Loucy (cell line): ENCODE data around the gene EFCAB5.

Experiments
- H2AFZ ChIP-seq: fragments of 200-600 bp; sonication (generic); 2 replicates; pipeline ENCODE4 v1.6.0; 2016; ENCODE audit warnings: antibody characterized with exemption, mild to moderate bottlenecking, low read length, moderate library complexity
- H3F3A ChIP-seq: fragments of 200-600 bp; 2 replicates; pipeline ENCODE4 v1.6.0; 2016; ENCODE audit warnings: antibody characterized with exemption, low read depth, mild to moderate bottlenecking
- H3K27me3 ChIP-seq: fragments of 200-600 bp; sonication (generic); 2 replicates; pipeline ENCODE4 v1.6.1; 2014; ENCODE audit warnings: low read length, mild to moderate bottlenecking; ENCODE audit not compliant: insufficient read depth, poor library complexity, severe bottlenecking
- H3K36me3 ChIP-seq: fragments of 200-600 bp; sonication (generic); 2 replicates; pipeline ENCODE4 v1.6.1; 2016; ENCODE audit warnings: low read length; ENCODE audit not compliant: insufficient read depth
- H3K4me1 ChIP-seq: fragments of 200-600 bp; sonication (generic); 2 replicates; pipeline ENCODE4 v1.5.1; 2014; ENCODE audit warnings: low read length, mild to moderate bottlenecking; ENCODE audit not compliant: insufficient read depth, poor library complexity, severe bottlenecking
- H3K4me2 ChIP-seq: fragments of 200-600 bp; sonication (generic); 2 replicates; pipeline ENCODE4 v1.6.0; 2014; ENCODE audit warnings: antibody characterized with exemption, low read length, low read depth, mild to moderate bottlenecking; ENCODE audit not compliant: poor library complexity, severe bottlenecking
- H3K4me3 ChIP-seq: fragments of 200-600 bp; sonication (generic); 2 replicates; pipeline ENCODE4 v1.5.1; 2014; ENCODE audit warnings: low read length, mild to moderate bottlenecking, mixed read lengths; ENCODE audit not compliant: poor library complexity, severe bottlenecking
- H3K79me2 ChIP-seq: fragments of 200-600 bp; sonication (generic); 2 replicates; pipeline ENCODE4 v1.6.1; 2014; ENCODE audit warnings: low read length; ENCODE audit not compliant: insufficient read depth
- H3K9ac ChIP-seq: fragments of 200-600 bp; sonication (generic); 2 replicates; pipeline ENCODE4 v1.6.0; 2014; ENCODE audit warnings: mild to moderate bottlenecking, low read depth, low read length, moderate library complexity; ENCODE audit not compliant: poor library complexity, severe bottlenecking
- H3K9me2 ChIP-seq: fragments of 200-600 bp; sonication (generic); replicated peaks from 2 replicates; pipeline ENCODE4 v1.6.1; 2016; ENCODE audit warnings: low read depth, low read length, mixed read lengths
- H3K9me3 ChIP-seq: fragments of 200-600 bp; sonication (generic); 2 replicates; pipeline ENCODE4 v1.6.1; 2014; ENCODE audit warnings: mild to moderate bottlenecking, antibody characterized with exemption, low read length, low read depth; ENCODE audit not compliant: insufficient read depth
- H4K20me1 ChIP-seq: fragments of 200-600 bp; sonication (generic); 2 replicates; pipeline ENCODE4 v1.6.0; 2014; ENCODE audit warnings: antibody characterized with exemption, low read length, mild to moderate bottlenecking; ENCODE audit not compliant: insufficient read depth, poor library complexity, severe bottlenecking
- EZH2phosphoT487 ChIP-seq: fragments of 200-600 bp; IDR thresholded peaks from 2 replicates; pipeline ENCODE4 v1.6.1; 2018; ENCODE audit warnings: antibody characterized with exemption, mild to moderate bottlenecking, moderate library complexity, borderline replicate concordance
- TF ChIP-seq, protein P1 (sequence below): fragments of 200-600 bp; sonication (generic); conservative IDR thresholded peaks from 2 replicates; pipeline ENCODE4 v1.5.1; 2014; ENCODE audit warnings: mild to moderate bottlenecking, antibody characterized with exemption, low read length

EFCAB5 gene

DNA sequence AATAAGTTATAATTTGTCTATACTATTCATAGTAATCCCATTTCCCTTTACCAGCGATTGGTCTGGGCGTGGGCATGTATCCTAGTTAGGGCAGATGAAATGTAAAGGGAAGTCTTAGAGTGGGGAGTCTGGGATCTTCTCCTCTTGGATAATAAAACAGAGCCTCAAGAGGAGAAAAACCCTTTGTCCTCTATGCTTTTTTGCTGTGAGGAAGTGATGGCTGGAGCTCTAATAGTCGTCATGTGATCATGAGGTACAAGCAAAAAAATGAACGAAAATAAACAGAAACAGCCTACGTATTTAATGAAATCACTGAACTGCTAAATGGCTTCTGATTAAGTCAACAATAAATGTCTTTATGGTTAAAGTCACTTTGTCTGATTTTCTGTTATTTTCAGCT is 26.8 kb downstream of the EFCAB5 start:
- TF ChIP-seq EZH2phosphoT487 = no peak
- TF ChIP-seq, protein P1, sequence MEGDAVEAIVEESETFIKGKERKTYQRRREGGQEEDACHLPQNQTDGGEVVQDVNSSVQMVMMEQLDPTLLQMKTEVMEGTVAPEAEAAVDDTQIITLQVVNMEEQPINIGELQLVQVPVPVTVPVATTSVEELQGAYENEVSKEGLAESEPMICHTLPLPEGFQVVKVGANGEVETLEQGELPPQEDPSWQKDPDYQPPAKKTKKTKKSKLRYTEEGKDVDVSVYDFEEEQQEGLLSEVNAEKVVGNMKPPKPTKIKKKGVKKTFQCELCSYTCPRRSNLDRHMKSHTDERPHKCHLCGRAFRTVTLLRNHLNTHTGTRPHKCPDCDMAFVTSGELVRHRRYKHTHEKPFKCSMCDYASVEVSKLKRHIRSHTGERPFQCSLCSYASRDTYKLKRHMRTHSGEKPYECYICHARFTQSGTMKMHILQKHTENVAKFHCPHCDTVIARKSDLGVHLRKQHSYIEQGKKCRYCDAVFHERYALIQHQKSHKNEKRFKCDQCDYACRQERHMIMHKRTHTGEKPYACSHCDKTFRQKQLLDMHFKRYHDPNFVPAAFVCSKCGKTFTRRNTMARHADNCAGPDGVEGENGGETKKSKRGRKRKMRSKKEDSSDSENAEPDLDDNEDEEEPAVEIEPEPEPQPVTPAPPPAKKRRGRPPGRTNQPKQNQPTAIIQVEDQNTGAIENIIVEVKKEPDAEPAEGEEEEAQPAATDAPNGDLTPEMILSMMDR = no peak
- H3K9me3 ChIP-seq = no peaks in the 10 kb centered on the region
- no peaks in the 10 kb centered on the region for H3K36me3 ChIP-seq

GRCh38 chr17:29972277-29972676 is 30.8 kb downstream of the EFCAB5 start:
- no peaks in the 10 kb centered on the region for H3K27me3 ChIP-seq
- H3K36me3 ChIP-seq = no peaks in the 10 kb centered on the region
- H4K20me1 ChIP-seq = no peaks in the 10 kb centered on the region
- no peaks in the 10 kb centered on the region for H3K9me3 ChIP-seq
- H3K9me2 ChIP-seq = no peaks in the 10 kb centered on the region
- H3K79me2 ChIP-seq = no peaks in the 10 kb centered on the region
- H3K9ac ChIP-seq = no peak overlapping the region
- TF ChIP-seq, protein P1 = no peak
- no peak for TF ChIP-seq EZH2phosphoT487
- no peaks in the 10 kb centered on the region for H3F3A ChIP-seq
- H3K4me1 ChIP-seq = no peaks in the 10 kb centered on the region
- no peak overlapping the region for H3K4me3 ChIP-seq
- no peak overlapping the region for H3K4me2 ChIP-seq
- no peak overlapping the region for H2AFZ ChIP-seq

More for the DNA sequence above, 26.8 kb downstream of the EFCAB5 start:
- H3K9me2 ChIP-seq = no peaks in the 10 kb centered on the region
- H3K4me1 ChIP-seq = no peaks in the 10 kb centered on the region
- H3K4me2 ChIP-seq = no peak overlapping the region
- H3K4me3 ChIP-seq = no peak overlapping the region
- no peaks in the 10 kb centered on the region for H4K20me1 ChIP-seq
- H3K79me2 ChIP-seq = no peaks in the 10 kb centered on the region
- no peak overlapping the region for H3K9ac ChIP-seq
- H3K27me3 ChIP-seq = no peaks in the 10 kb centered on the region
- no peak overlapping the region for H2AFZ ChIP-seq
- H3F3A ChIP-seq = no peaks in the 10 kb centered on the region

GRCh38 chr17:29973005-29973404 is 31.6 kb downstream of the EFCAB5 start:
- no peaks in the 10 kb centered on the region for H3K79me2 ChIP-seq
- no peak overlapping the region for H3K4me3 ChIP-seq
- H3K9ac ChIP-seq = no peak overlapping the region
- no peaks in the 10 kb centered on the region for H4K20me1 ChIP-seq
- no peaks in the 10 kb centered on the region for H3F3A ChIP-seq
- no peaks in the 10 kb centered on the region for H3K9me2 ChIP-seq
- no peak overlapping the region for H3K4me2 ChIP-seq
- no peaks in the 10 kb centered on the region for H3K9me3 ChIP-seq
- no peaks in the 10 kb centered on the region for H3K4me1 ChIP-seq
- H3K27me3 ChIP-seq = no peaks in the 10 kb centered on the region
- no peak for TF ChIP-seq EZH2phosphoT487
- TF ChIP-seq, protein P1 = no peak
- no peak overlapping the region for H2AFZ ChIP-seq
- no peaks in the 10 kb centered on the region for H3K36me3 ChIP-seq
